HG03558 (cell line): Measurements from ENCODE around the gene LARGE1.

Experiments used
- ATAC-seq: cut with Tn5 transposase; IDR thresholded peaks from one replicate; pipeline ENCODE4 v1.9.1; 2021; ENCODE audit warnings: moderate number of reproducible peaks; ENCODE audit not compliant: unreplicated experiment; ENCODE audit errors: extremely low read depth

The LARGE1 gene

DNA sequence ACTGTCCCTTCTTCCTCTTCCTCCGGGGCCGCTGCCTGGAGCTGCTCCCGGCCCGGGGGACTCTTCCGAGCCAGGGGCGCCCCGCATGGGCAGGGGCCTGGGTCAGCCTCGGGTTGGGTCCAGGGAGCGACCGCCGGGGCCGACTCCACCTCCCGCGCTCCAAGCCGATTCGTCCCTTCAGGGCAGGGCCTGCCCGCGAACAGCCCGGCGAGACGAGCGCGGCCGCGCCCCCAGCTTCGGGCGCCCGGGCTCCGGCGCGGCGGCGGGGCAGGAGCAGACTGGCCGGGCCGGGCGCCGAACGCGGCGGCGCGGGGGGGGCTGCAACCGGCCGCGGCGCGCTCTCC is at the start of gene LARGE1:
TSS of gene LARGE1 (minus strand) at position 280 of the 344 bp plus-strand sequence.
- no peak for ATAC-seq

DNA sequence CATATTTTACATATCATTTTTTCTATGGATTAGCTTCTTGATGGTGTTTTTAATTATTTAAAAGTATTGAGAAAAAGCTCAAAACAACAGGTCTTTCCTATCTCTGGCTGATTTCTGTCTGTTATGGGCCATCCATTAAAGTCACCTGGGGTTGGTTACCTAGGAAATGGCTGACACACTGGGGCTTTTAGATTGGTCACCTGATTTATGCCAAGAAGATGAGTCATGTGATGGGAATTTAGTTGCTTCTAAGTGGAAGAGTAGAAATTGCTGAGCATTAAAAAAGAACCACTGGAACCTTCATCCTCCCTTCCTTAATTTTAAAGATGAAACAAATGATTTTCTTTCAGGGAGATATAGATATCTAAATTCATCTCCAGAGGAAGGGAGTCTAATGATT is 48.8 kb upstream of the LARGE1 start:
- no peak for ATAC-seq

DNA sequence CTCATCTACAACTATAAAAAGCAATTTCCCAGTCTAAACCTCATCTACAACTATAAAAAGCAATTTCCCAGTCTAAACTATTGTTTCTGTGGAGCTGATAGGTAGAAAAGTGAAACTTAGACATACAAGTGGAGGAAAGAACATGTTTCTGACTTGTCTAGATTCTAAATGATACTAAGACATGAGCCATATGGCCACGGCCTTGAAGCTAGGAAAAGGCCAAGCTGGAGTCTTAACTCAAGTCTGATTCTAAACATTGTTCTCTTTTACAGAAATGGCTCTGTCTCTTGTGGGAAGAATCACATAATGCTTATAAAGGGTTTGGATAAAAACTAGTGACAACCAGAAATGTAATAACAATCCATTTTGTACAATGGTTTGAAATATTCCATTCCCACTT is 43.8 kb upstream of the LARGE1 start:
- no peak for ATAC-seq

DNA sequence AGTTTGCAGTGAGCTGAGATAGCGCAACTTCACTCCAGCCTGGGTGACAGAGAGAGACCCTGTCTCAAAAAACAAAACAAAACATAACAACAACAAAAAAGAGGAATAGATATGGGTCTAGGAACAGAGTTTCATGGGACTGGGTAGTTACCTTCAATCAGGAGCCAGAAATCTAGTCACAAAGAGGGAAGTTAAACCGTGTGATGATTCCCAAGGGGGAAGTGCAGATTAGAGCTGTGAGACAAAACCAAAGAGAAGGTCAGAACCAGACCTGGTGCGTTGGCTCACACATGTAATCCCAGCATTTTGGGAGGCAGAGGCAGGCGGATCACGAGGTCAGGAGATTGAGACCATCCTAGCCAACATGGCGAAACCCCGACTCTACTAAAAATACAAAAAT is 42.1 kb upstream of the LARGE1 start:
- ATAC-seq: no peak

DNA sequence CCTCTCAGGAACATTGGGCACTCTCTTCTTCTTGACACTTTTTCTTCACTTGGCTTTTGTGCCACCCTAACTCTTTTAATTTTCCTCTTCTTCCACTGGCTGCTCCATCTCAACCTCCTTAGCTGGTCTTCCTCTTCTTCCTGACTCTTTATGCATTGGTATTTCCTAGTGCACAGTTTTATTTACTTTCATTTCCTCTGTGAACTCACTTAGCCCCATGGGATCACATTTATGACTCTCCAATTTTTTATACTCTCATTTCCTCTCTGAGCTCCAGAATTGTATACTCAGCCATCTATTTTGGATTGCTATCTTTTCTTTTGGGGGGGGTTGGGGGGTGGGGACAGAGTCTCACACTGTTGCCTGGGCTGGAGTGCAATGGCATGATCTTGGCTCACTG is 38.5 kb upstream of the LARGE1 start:
- ATAC-seq: no peak

DNA sequence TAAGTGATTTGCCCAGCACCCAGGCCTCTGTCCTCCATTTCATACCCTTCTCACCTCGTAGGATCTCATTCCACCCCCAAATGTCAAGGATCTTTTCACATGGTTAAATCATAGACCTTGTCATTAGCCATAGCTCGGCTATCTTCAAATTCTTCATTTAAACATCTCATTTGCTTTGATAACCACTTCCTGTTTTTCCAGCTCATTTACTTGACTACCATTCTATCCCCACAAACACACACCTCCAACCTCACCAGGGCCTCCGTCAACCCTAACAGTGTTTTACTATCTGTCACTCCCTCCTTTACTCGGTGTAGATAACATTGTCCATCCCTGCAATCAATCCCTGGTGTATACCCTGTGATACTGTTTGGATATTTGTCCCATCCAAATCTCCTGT is 36.8 kb upstream of the LARGE1 start:
- ATAC-seq: no peak

DNA sequence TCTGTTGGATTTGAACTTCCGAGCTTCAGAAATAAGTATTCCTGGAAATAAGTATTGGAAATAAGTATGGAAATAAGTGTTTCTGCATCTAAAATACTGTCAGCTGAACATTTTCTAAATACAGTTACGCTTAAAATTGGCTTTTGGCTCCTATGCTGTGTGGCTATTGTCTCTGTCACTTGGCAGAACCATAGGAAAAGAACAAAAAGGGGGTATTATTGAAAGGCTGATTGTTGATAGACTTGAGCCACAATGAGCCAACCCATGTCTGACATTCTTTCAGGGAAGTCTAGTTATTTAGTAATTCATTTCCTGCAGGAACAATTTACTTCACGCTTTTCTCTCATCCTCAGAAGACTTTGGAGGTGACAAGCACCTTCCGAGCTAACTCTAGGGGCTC is 32.5 kb upstream of the LARGE1 start:
- no peak for ATAC-seq

DNA sequence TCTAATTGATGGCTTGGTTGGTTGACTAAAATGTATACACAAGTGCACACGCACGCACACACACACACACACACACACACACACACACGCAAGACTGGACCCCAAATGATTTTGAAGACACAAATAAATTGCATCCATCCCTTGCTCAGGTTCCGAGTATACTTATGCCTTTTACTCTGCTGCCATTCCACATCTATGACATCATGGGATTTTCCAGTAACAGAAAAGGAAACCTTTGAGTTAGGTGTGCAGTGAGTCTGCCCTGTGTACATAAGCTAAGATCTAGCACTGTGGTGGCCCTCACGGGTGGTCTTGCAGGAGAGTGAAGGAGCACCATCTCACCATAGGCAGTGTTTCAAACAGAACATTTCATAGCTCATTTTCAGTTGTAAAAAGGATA is 20.5 kb upstream of the LARGE1 start:
- ATAC-seq: no peak

DNA sequence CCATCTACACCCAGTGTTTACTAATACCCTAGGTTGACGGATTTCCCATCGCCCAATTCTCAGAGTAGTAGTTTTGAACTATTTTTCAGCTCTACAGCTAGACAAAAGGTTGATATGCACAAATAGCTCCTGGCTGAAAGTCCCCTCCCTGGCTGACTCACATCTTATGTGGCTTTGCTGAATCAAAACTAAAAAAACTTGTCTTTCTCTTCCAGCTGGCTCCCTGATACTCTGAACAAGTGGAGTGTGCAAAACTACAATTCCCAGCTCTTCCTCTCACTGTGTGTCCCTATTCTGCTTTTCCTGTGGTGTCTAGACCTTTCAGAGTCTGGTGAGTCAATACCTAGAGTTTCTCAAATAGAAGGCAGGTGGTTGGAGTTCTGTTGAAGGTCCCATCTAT is 12.7 kb upstream of the LARGE1 start:
- ATAC-seq: no peak

DNA sequence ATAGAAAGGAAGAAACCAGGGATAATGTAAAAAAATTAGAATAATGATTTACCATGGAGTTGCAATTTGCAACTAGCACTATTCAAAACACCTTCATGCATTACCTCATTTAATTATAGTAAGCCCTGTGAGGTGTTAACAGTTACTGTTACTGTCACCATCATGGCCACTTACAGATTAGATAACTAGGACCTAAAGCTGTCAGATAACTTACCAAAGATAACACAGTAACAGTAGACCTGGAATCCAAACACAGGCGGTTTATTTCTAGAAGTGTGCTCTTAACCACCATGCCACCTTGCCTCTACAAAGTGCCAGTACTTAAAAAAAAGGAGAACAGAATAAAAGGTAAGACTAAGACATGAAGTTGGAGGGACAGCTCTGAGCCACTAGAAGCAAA is 11.1 kb upstream of the LARGE1 start:
- ATAC-seq: no peak

DNA sequence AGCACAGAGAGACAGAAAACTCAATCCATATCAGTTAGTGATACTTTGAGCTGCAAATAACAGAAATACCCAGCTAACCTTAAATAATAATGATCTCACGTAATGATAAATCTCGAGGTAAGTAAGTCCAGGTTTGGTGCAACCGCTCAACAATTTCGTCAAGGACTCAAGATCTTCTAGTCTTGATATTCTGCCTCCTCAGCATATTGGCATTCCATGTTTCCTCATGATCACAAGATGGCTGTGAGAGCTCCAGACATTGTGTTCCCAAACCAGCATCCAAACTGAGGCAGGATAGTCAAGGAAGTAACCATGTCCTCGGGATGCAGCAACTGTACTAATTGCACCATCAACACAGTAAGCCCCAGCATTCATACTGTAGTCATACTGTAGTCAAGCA is 7.5 kb upstream of the LARGE1 start:
- ATAC-seq: no peak

DNA sequence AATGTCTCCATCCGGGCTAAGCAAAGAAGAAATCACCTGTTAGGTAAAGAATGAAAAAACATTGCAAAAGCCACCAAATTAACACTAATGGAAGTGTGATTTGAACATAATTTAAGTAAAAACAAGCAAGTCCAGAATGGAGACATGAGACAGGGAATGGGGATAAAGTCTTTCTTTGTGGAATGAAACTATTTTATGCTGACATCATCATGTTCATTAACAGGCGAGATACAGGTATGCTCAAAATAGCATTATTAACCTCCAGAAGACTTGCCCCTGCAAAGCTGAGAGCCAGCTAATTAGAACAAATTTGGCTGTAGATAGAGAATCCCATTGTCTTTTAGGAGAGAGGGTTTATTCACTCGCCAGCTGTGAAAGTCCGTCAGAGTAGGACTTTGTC is 4.9 kb upstream of the LARGE1 start:
- no peak for ATAC-seq

DNA sequence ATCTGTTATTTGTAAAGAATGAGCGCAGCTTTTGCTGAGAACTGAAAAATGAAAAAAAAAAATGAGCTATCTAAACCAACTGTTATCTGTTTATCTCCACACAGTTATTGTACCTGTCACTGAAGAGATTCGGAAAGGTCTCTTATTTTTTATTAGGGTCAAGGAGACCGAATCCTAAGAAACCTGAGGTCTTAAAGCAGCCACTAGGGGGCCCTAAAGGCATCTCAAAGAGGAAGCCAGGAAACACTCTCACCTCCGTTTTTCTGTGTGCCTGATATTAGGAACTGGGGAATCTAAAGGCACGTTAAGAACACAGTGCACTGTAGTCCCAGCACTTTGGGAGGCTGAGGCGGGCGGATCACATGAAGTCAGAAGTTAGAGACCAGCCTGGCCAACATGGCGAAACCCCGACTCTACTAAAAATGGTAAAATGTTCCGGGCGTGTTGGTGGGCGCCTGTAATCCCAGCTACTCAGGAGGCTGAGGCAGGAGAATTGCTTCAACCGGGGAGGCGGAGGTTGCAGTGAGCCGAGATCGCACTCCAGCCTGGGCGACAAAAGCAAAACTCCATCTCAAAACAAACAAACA is 3.5 kb upstream of the LARGE1 start:
- no peak for ATAC-seq

DNA sequence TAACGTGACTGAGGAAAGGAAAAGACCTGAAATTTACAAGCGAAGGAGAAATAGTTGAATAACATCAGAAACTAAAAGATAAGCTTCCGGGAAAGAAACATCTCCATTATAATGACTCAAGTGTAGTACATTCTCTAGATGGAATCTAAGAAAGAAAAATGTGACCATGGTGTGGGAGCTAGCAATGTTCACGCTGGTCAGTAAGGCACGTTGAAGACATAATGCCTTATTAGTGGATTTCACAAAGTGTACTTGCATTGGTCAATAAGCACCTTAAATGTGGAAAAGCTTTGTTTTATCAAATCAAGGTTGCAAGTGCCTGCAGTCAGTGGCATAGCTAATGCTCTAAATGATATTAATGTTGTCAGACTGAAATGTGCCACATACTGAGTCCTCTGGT is 2.8 kb upstream of the LARGE1 start:
- no peak for ATAC-seq

DNA sequence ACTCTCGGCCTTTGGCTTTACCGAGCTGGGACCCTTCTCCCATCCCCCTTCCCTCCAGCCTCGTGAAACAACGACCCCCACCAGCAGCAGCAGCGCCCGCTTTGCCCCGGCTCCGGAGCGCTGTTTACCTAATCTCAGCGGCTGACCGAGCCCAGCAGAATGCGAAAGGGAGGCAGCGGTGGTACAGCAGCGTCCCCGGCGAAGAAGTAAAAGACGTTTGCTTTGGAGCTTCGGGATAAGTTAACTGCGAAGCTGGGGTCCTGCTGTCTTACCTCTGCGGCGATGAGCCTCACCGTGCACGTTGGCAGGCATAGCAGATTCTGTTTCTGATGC is 2.0 kb upstream of the LARGE1 start:
- ATAC-seq: no peak

DNA sequence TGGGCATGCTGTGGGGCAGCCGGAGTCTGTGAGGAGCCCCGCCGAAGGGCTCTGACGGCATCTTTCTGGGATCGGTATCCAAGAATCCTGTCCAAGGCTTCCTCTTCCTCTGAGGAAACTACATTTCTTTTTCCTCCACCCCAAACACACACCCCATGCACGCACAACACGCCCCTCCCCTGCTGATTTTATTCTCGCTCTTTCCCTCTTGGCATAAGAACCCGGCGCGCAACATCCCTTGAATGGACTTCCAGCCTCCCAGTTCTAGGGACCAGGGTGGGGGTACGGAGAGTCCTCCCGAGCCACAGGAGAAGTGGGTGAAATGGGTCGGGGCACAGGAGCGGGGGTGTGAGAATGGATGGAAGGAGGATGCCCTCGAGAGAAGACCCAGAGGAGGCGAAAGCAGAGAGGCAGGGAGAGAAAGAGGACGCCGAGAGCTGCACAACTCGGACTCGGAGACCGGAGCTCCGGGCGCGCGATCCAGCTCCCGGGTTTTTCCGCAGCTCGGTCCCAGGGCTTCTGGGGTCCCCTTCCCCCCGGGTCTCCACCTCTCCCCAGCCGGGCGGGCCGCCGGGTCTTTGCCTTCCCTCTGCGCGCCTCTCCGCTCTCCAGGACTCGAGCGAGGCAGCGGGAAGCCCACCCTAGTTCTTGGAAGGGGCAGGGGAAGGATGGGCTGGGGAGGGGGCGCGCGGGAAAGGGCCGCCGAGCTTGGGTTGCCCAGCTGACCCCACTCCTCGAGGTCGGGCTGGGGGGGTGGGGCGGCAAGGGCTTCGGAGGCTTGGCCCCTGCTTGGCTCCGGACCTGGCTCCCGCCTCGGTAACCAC is 1.5 kb upstream of the LARGE1 start:
- no peak for ATAC-seq

DNA sequence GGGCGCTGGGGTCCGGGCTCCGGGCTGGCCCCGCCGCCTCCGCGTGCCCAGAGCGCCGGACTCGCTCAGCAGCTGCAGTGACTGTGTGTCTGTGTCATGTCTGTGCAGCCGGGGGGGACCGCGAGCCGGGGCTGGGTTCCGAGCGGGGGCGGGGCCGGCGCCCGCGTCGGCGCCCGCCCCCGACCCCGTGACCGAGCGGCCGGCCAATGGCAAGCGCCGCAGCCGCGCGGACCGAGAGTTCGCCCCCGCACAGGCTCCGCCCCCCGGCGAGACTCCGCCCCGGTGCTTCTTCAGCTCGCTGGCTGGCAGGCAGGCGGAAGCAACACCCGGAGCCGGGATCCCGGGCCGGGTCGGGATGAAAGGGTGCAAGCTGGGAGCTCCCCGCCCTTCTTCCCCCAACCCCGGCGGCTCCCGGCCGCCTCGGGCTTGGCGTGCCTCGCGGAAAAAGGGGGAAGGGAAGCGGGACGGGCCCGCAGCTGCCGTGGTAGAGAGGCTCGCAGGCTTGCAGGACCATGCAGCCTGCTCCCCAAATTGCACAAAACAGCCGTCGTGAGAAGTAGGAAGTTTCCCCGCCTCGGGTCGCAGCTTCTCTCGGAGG is 750 bp upstream of the LARGE1 start:
- peak; percentile 39 for ATAC-seq

DNA sequence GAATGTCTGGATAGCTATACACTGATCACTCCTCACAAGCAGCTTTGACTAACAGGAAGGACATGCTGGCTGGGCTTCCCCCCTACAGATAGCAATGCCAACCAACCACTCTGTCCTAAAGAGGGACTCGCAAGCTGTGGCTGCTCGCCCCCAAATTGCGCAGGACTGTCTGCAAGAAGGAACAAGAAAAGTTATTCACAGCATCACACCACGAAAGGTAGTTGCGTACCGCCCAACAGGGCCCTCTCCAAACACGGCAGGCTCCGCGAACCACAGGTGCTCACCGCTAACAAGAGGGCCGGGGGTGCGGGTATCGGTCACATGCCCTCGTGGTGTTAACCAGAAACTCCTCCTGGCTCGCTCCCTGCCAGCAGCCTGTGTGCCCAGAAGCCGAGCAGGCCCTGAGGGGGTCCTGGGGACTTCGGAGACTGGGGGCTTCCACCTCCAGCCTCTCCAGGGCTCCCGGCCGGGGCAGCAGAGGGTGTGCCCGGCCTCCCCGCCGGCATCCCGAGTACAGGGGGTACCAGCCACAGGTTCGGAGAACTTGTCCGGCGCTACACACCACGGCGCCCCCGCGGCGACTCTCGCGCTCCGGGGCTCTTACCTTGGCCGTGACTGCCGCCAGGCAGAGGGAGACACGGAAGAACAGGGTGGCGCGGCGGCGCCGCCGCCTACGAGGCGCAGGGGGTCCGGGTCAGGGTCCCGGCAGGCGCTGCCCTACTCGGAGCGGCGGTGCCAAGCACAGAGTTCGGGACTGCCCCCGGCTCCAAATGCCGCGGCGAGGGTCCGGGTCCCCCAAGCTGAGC is 682 bp downstream of the LARGE1 start:
- no peak for ATAC-seq

DNA sequence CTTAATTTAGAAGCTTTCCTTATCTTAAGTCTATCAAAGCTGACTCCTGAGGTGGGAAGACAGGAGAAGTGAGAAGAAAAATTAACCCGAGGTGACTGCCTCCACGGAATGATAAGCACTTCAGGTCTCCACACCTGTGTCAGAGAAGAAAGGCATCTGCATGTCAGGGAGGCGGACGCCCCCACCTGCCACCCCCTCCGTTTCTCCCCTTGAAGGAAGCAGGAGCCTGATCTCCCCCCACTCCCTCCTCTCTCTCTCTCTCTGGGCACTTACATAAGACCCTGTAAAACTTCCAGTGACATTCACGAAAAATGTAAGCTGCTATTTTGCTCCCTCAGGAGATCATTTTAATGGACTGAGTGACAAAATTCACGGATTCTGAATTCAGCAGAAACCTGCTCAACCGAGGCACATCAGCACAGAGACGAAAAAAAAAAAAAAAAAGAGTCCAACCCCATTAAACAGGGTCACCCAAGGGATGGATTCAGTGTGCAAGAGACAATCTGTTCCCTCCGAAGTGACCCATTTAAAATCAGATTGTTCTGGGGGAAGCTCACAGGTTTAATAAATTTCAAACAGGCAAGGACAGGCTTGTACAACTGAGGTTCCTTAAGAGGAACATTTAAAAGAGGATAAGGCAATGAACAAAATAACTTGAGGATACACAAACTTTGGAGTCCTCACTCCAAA is 1.5 kb downstream of the LARGE1 start:
- ATAC-seq: no peak

DNA sequence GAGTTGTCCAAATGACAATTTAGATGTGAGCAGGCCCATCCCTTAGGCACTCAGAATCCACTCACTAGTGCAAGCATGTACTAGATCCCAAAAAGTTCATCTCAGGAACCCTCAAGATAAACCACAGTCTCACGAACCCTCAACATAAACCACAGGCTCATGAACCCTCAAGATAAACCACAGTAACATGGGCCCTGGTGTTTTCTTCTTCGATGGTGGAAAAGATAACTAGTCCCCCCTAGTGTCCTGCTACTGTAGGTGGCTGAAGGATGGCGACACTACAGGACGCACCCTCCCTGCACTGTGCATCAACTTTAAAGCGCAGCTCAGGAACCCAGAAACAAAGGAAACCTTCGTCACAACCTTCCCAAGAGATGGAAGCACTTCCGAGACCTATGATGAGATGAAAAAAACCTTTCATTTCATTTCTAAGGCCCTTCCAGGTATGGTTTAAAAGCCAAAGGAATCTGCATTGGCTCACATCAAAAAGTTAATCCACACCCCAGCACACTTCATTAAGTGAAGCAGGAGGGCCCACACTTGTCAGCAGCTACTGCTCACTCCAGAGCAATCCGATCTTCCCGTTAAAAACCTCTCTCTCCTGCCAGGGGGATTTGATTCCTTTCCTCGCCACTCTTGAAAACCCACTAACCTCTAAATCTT is 2.4 kb downstream of the LARGE1 start:
- ATAC-seq: no peak
